Smooth muscle cell (in vitro differentiated cells): ENCODE measurements around the gene FOXO6. TPM values are rescaled to one million over a fixed set of nuclear protein-coding genes. Genes with fewer than 3 reads are reported as not detected.

ENCODE experiments used
- DNase-seq: peaks from one replicate; lab custom pipeline; 2025; ENCODE audit not compliant: unreplicated experiment; lab: John Stamatoyannopoulos, UW
- H2AFZ ChIP-seq: fragments of 200-600 bp; sonication (generic); 2 replicates; pipeline ENCODE4 v1.6.0; 2016; ENCODE audit warnings: antibody characterized with exemption, low read depth, mild to moderate bottlenecking
- H3F3A ChIP-seq: fragments of 200-600 bp; sonication (generic); 2 replicates; pipeline ENCODE4 v1.6.0; 2017; ENCODE audit warnings: antibody characterized with exemption, low read depth
- H3K27ac ChIP-seq: fragments of 200-600 bp; sonication (generic); 2 replicates; pipeline ENCODE4 v1.5.1; 2016; ENCODE audit warnings: low read depth, mild to moderate bottlenecking
- H3K27me3 ChIP-seq: fragments of 200-600 bp; sonication (generic); 2 replicates; pipeline ENCODE4 v1.6.1; 2016; ENCODE audit warnings: low read depth, mild to moderate bottlenecking
- H3K36me3 ChIP-seq: fragments of 200-600 bp; sonication (generic); 2 replicates; pipeline ENCODE4 v1.5.1; 2016; ENCODE audit warnings: low read depth
- H3K4me1 ChIP-seq: fragments of 200-600 bp; sonication (generic); 2 replicates; pipeline ENCODE4 v1.5.1; 2016; ENCODE audit warnings: low read depth
- H3K4me2 ChIP-seq: fragments of 200-600 bp; sonication (generic); 2 replicates; pipeline ENCODE4 v1.6.0; 2016; ENCODE audit warnings: mild to moderate bottlenecking
- H3K4me3 ChIP-seq: fragments of 200-600 bp; sonication (generic); 2 replicates; pipeline ENCODE4 v1.5.1; 2016; ENCODE audit warnings: mild to moderate bottlenecking
- H3K79me2 ChIP-seq: fragments of 200-600 bp; sonication (generic); 2 replicates; pipeline ENCODE4 v1.6.0; 2016; ENCODE audit warnings: low read depth, mild to moderate bottlenecking
- H3K9ac ChIP-seq: fragments of 200-600 bp; sonication (generic); 2 replicates; pipeline ENCODE4 v1.6.0; 2016; ENCODE audit warnings: low read depth
- H3K9me3 ChIP-seq: fragments of 200-600 bp; sonication (generic); replicated peaks from 2 replicates; pipeline ENCODE4 v1.5.1; 2016; ENCODE audit warnings: low read depth
- H4K20me1 ChIP-seq: fragments of 200-600 bp; sonication (generic); 2 replicates; pipeline ENCODE4 v1.6.0; 2016; ENCODE audit warnings: low read depth
- CTCF ChIP-seq: fragments of 200-600 bp; sonication (generic); IDR thresholded peaks from 2 replicates; pipeline ENCODE4 v1.5.1; 2017; ENCODE audit warnings: borderline replicate concordance, mild to moderate bottlenecking, antibody characterized with exemption; ENCODE audit not compliant: insufficient read depth, poor library complexity, severe bottlenecking
- WGBS: methylation state at CpG from one replicate; pipeline ENCODE4 v1.1.7; 2016; ENCODE audit warnings: low lambda C conversion rate; 5-methylcytosine and 5-hydroxymethylcytosine counted together
- polyA plus RNA-seq: library from polyadenylated mRNA; unstranded; fragments of >200 nt; fragmentation: Nextera tagmentation; extraction: Ambion mirVana; gene quantifications from 2 replicates; pipeline ENCODE4 v1.2.1, GENCODE V29; 2016
- total RNA-seq: library from RNA; depleted of rRNA; stranded (reverse); fragments of >200 nt; gene quantifications from 2 replicates; pipeline ENCODE4 v1.2.3, GENCODE V29; 2014

Gene FOXO6
- total and polyA plus RNA-seq, 2 experiments from 2014 or later, result 0.85 to 1.7 TPM

GRCh38 chr1:41364442-41365319 is 3.4 kb downstream of the FOXO6 start:
- Histone ChIP-seq H4K20me1 (no peaks in the 10 kb centered on the region), H3K9ac (no peak overlapping the region), H2AFZ (no peak overlapping the region), H3K27me3 (peaks cover 46% of the 10 kb centered on the region), H3K4me2 (no peak overlapping the region), H3K4me1 (peaks cover 28% of the 10 kb centered on the region), H3K4me3 (no peak overlapping the region), H3K27ac (no peak overlapping the region), H3K36me3 (no peaks in the 10 kb centered on the region), H3K9me3 (no peaks in the 10 kb centered on the region), H3F3A (no peaks in the 10 kb centered on the region), H3K79me2 (no peaks in the 10 kb centered on the region)
- WGBS, result 81% methylated on average over 10 of the region's 10 CpGs
- no peak for TF ChIP-seq CTCF
- no peak for DNase-seq

DNA sequence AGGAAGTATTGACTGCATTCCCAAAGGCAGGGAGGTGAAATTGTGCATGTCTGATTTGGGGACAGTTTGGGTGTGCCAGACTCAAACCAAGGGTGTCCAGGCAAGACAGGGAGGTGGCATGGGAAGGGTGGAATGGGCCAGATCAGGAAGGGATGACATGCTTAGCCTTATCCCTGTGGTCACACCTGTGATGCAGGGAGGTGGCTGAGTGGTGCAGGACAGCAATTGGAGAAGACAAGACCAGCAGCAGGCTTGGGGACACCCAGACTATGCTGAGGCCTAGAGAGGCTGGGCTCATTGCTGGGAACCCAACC is 4.0 kb downstream of the FOXO6 start:
- Histone ChIP-seq H3K4me3 (no peak overlapping the region), H3F3A (no peaks in the 10 kb centered on the region), H4K20me1 (no peaks in the 10 kb centered on the region), H3K27me3 (peaks cover 46% of the 10 kb centered on the region), H3K9me3 (no peaks in the 10 kb centered on the region), H3K4me2 (no peak overlapping the region), H3K4me1 (peaks cover 25% of the 10 kb centered on the region), H3K9ac (no peak overlapping the region), H2AFZ (no peak overlapping the region), H3K36me3 (no peaks in the 10 kb centered on the region), H3K79me2 (no peaks in the 10 kb centered on the region), H3K27ac (no peak overlapping the region)
- TF ChIP-seq CTCF, result no peak
- no peak for DNase-seq

DNA sequence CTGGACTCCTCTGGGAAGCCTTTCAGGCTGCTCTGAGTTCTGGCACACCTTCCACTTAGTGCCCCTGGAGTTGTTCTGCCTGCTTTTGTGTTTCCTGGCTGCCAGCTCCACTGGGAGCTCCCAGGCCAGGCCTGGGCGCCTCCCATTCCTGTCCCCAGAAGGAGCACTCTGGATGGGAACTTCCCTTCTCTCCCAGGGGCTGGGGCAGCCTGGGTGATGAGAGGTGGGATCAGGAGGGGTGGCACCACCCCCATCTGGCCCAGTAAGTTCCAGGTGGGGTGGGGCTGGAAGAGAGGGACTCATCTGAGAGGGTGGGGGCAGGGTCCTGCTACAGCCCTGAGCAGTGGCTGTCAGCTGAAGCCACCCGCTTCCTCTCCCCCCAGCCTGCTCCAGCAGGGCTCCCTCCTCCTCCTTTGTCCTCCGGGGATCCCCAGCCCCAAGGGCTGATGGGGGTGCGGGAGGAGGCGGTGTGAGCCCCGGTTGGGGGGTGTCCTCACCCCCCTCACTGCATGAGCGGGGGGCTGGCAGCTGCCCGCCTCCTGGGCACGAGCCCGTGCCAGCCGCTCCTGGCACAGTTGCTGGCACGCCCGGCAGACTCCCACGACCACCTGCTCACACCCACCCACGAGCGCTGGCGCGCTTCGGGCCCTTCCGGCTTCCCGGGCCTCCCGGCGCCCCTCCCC is 4.7 kb downstream of the FOXO6 start:
- Histone ChIP-seq H3K27me3 (peaks cover 46% of the 10 kb centered on the region), H4K20me1 (no peaks in the 10 kb centered on the region), H3K36me3 (no peaks in the 10 kb centered on the region), H3K27ac (no peak overlapping the region), H3K79me2 (no peaks in the 10 kb centered on the region), H3K9ac (peak overlapping the region; percentile 43), H3F3A (no peaks in the 10 kb centered on the region), H2AFZ (no peak overlapping the region), H3K4me3 (peak overlapping the region; percentile 60), H3K9me3 (no peaks in the 10 kb centered on the region), H3K4me1 (peaks cover 22% of the 10 kb centered on the region), H3K4me2 (peak overlapping the region; percentile 98)
- no peak for TF ChIP-seq CTCF
- 25% methylated on average over 12 of the region's 23 CpGs for WGBS
- DNase-seq, result no peak
